HFFc6 (cell line): ENCODE data around the gene NEB. TPM values are rescaled to one million over a fixed set of nuclear protein-coding genes. Genes with fewer than 3 reads are reported as not detected.

ENCODE experiments used
- DNase-seq: peaks from one replicate; pipeline ENCODE4 v3.0.0-alpha.2; 2018
- H3K27ac Mint-ChIP-seq: 2 replicates; pipeline ENCODE4 v1.8.0; 2020; ENCODE audit warnings: mild to moderate bottlenecking, mixed read lengths
- H3K27me3 Mint-ChIP-seq: 2 replicates; pipeline ENCODE4 v1.8.0; 2021; ENCODE audit warnings: mild to moderate bottlenecking, moderate library complexity, mixed read lengths; ENCODE audit not compliant: insufficient read depth
- H3K36me3 Mint-ChIP-seq: 2 replicates; pipeline ENCODE4 v1.8.0; 2021; ENCODE audit warnings: low read depth, mixed read lengths
- H3K4me1 Mint-ChIP-seq: 2 replicates; pipeline ENCODE4 v1.8.0; 2020; ENCODE audit warnings: low read depth, mixed read lengths
- H3K4me3 Mint-ChIP-seq: 2 replicates; pipeline ENCODE4 v1.8.0; 2020; ENCODE audit warnings: mild to moderate bottlenecking, moderate library complexity, mixed read lengths
- H3K9me3 Mint-ChIP-seq: 2 replicates; pipeline ENCODE4 v1.8.0; 2020; ENCODE audit warnings: mild to moderate bottlenecking, mixed read lengths
- CTCF ChIP-seq: fragments of 200-600 bp; sonication (generic); IDR thresholded peaks from 2 replicates; pipeline ENCODE4 v1.5.0; 2021; ENCODE audit warnings: antibody characterized with exemption, mild to moderate bottlenecking
- total RNA-seq, 6 experiments: library from RNA; stranded (reverse); fragmentation: NEBNext Ultra II Directional; extraction: Animal tissue kit (Norgen Biotek cat#: 25700); gene quantifications; 2 replicates in 1 of 6; 3 replicates in 5 of 6; pipeline ENCODE4 v1.2.3, GENCODE V29; 2021

Gene NEB
- total RNA-seq, 6 experiments from 2014 or later: under 0.01 TPM; not detected in 5

GRCh38 chr2:151760139-151760650, 25.9 kb upstream of the NEB start:
- TF ChIP-seq CTCF: no peak
- no peak for DNase-seq
- no peaks in the 10 kb centered on the region for H3K4me1 Mint-ChIP-seq
- no peaks in the 10 kb centered on the region for H3K27me3 Mint-ChIP-seq
- no peaks in the 10 kb centered on the region for H3K9me3 Mint-ChIP-seq
- no peaks in the 10 kb centered on the region for H3K36me3 Mint-ChIP-seq
- H3K4me3 Mint-ChIP-seq: no peak overlapping the region
- H3K27ac Mint-ChIP-seq: no peak overlapping the region

GRCh38 chr2:151758744-151759143, 24.5 kb upstream of the NEB start:
- no peak for TF ChIP-seq CTCF
- no peaks in the 10 kb centered on the region for H3K4me1 Mint-ChIP-seq
- no peak overlapping the region for H3K4me3 Mint-ChIP-seq
- no peak for DNase-seq
- no peaks in the 10 kb centered on the region for H3K36me3 Mint-ChIP-seq
- H3K27me3 Mint-ChIP-seq: no peaks in the 10 kb centered on the region
- H3K9me3 Mint-ChIP-seq: no peaks in the 10 kb centered on the region
- H3K27ac Mint-ChIP-seq: no peak overlapping the region

- no peak for DNase-seq
- Mint-ChIP-seq H3K9me3 (no peaks in the 10 kb centered on the region), H3K4me1 (no peaks in the 10 kb centered on the region), H3K27ac (no peak overlapping the region), H3K4me3 (no peak overlapping the region), H3K36me3 (no peaks in the 10 kb centered on the region), H3K27me3 (no peaks in the 10 kb centered on the region)
- no peak for TF ChIP-seq CTCF
These were observed 23.6 kb upstream of the NEB start for GRCh38 chr2:151757861-151758260.

- H3K4me1 Mint-ChIP-seq: no peaks in the 10 kb centered on the region
- H3K36me3 Mint-ChIP-seq: no peaks in the 10 kb centered on the region
- no peak for TF ChIP-seq CTCF
- DNase-seq: no peak
- H3K27me3 Mint-ChIP-seq: no peaks in the 10 kb centered on the region
- H3K9me3 Mint-ChIP-seq: no peaks in the 10 kb centered on the region
- H3K4me3 Mint-ChIP-seq: no peak overlapping the region
- no peak overlapping the region for H3K27ac Mint-ChIP-seq
These were observed 22.5 kb upstream of the NEB start for GRCh38 chr2:151756820-151757219.

- H3K27me3 Mint-ChIP-seq: no peaks in the 10 kb centered on the region
- no peak for DNase-seq
- no peak overlapping the region for H3K4me3 Mint-ChIP-seq
- TF ChIP-seq CTCF: no peak
- no peaks in the 10 kb centered on the region for H3K9me3 Mint-ChIP-seq
- no peak overlapping the region for H3K27ac Mint-ChIP-seq
- H3K4me1 Mint-ChIP-seq: no peaks in the 10 kb centered on the region
- H3K36me3 Mint-ChIP-seq: no peaks in the 10 kb centered on the region
These were observed 20.1 kb upstream of the NEB start for GRCh38 chr2:151754253-151754897.
